Kidney epithelial cell (primary cell): ENCODE data around the gene KDM2B. TPM values are rescaled to one million over a fixed set of nuclear protein-coding genes. Genes with fewer than 3 reads are reported as not detected.

Experiments used
- DNase-seq: peaks from one replicate; pipeline ENCODE4 v3.0.0-alpha.2; 2010; ENCODE audit warnings: low read depth
- H3K27me3 ChIP-seq: 2 replicates; pipeline ENCODE4 v1.6.0; 2011; ENCODE audit warnings: low read length; ENCODE audit not compliant: control insufficient read depth, insufficient read depth
- H3K36me3 ChIP-seq: 2 replicates; pipeline ENCODE4 v1.5.1; 2011; ENCODE audit warnings: low read length; ENCODE audit not compliant: control insufficient read depth, insufficient read depth
- H3K4me3 ChIP-seq: 2 replicates; pipeline ENCODE4 v1.5.1; 2011; ENCODE audit warnings: low read depth, mild to moderate bottlenecking, control low read depth, low read length
- CTCF ChIP-seq: IDR thresholded peaks from 2 replicates; pipeline ENCODE4 v1.5.1; 2011; ENCODE audit warnings: mild to moderate bottlenecking, moderate library complexity, low read length, control low read depth, inconsistent platforms; ENCODE audit not compliant: insufficient read depth, poor library complexity, severe bottlenecking
- total RNA-seq: library from RNA; depleted of rRNA; stranded (reverse); fragments of >200 nt; gene quantifications from 2 replicates; pipeline ENCODE4 v1.2.3, GENCODE V29; 2015

The KDM2B gene
- total RNA-seq, 1 donor from 2014 or later, result 34.7 TPM

GRCh38 chr12:121512561-121512960 is 68.3 kb downstream of the KDM2B start:
- Histone ChIP-seq H3K27me3 (no peaks in the 10 kb centered on the region), H3K36me3 (no peaks in the 10 kb centered on the region), H3K4me3 (no peak overlapping the region)
- no peak for TF ChIP-seq CTCF
- DNase-seq, result no peak

GRCh38 chr12:121511916-121512315 is 68.9 kb downstream of the KDM2B start:
- Histone ChIP-seq H3K27me3 (no peaks in the 10 kb centered on the region), H3K4me3 (no peak overlapping the region), H3K36me3 (no peaks in the 10 kb centered on the region)
- DNase-seq, result no peak
- TF ChIP-seq CTCF, result no peak

- DNase-seq, result no peak
- Histone ChIP-seq H3K4me3 (no peak overlapping the region), H3K36me3 (no peaks in the 10 kb centered on the region), H3K27me3 (no peaks in the 10 kb centered on the region)
- no peak for TF ChIP-seq CTCF
Observed at GRCh38 chr12:121509339-121509738, 71.5 kb downstream of the KDM2B start.

GRCh38 chr12:121508533-121508932 is 72.3 kb downstream of the KDM2B start:
- Histone ChIP-seq H3K4me3 (no peak overlapping the region), H3K36me3 (no peaks in the 10 kb centered on the region), H3K27me3 (no peaks in the 10 kb centered on the region)
- no peak for DNase-seq
- no peak for TF ChIP-seq CTCF

GRCh38 chr12:121507984-121508383 is 72.8 kb downstream of the KDM2B start:
- Histone ChIP-seq H3K27me3 (no peaks in the 10 kb centered on the region), H3K36me3 (no peaks in the 10 kb centered on the region), H3K4me3 (no peak overlapping the region)
- DNase-seq, result no peak
- no peak for TF ChIP-seq CTCF

GRCh38 chr12:121507245-121507644 is 73.6 kb downstream of the KDM2B start:
- no peak overlapping the region for H3K4me3 ChIP-seq
- no peaks in the 10 kb centered on the region for H3K36me3 ChIP-seq
- no peaks in the 10 kb centered on the region for H3K27me3 ChIP-seq
- DNase-seq, result no peak
- no peak for TF ChIP-seq CTCF
